Measurements from ENCODE around the gene OTOG.

DNA sequence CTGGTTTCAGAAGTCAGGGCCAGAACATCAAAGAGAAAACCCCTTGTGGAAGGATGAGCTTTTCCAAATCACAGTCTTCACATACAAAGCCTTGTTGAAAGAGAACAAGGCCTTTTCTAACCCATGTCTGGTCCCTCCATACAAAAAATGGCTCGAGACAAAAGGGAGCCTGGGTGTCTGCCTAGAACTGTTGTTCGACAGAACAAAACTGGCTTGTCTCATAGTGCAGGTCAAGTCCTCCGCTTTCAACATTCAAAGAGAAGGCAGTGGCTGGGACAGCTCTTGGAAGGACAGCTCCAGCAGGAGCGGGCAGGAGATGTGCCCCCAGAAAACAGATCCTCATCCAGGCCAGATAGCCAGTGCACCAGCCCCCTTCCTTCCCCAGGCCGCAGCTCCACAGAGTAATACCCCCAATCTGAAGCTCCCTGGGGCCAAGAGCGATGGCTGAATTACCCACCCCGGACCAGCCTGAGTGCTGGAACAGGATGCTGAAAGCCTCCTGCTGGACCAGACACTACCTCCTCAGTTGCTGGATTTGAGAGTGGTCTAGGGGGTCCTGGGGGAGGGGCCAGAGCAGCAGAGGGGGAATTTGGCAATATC lies 30.4 kb upstream of the OTOG start:
- TF ChIP-seq, protein P1, sequence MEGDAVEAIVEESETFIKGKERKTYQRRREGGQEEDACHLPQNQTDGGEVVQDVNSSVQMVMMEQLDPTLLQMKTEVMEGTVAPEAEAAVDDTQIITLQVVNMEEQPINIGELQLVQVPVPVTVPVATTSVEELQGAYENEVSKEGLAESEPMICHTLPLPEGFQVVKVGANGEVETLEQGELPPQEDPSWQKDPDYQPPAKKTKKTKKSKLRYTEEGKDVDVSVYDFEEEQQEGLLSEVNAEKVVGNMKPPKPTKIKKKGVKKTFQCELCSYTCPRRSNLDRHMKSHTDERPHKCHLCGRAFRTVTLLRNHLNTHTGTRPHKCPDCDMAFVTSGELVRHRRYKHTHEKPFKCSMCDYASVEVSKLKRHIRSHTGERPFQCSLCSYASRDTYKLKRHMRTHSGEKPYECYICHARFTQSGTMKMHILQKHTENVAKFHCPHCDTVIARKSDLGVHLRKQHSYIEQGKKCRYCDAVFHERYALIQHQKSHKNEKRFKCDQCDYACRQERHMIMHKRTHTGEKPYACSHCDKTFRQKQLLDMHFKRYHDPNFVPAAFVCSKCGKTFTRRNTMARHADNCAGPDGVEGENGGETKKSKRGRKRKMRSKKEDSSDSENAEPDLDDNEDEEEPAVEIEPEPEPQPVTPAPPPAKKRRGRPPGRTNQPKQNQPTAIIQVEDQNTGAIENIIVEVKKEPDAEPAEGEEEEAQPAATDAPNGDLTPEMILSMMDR (IDR thresholded peaks at IDR 0.05; ENCODE audit: low read depth, low read length, poor library complexity, severe bottlenecking) = no peak
- no peak for TF ChIP-seq EZH2phosphoT487 (IDR thresholded peaks at IDR 0.05; ENCODE audit: borderline replicate concordance, low read length)

Measured in DOHH2 (cell line).